Effector memory CD8-positive, alpha-beta T cell (primary cell): ENCODE measurements around the gene ALKBH4.

Source experiments
- ATAC-seq: fragments of 150-1000 bp; cut with Tn5 transposase; replicated peaks from 2 replicates; pipeline ENCODE4 v1.10.0; 2021; ENCODE audit warnings: mild to moderate bottlenecking, moderate library complexity
- DNase-seq, 3 experiments: peaks; one replicate each; pipeline ENCODE4 v3.0.0; 2021
- H3K27ac Mint-ChIP-seq, 2 donors: one replicate each; pipeline ENCODE4 v1.8.0; 2022; ENCODE audit warnings: mild to moderate bottlenecking in 2 of 2, mixed read lengths in 2 of 2, moderate library complexity in 2 of 2
- H3K27me3 Mint-ChIP-seq, 2 donors: one replicate each; pipeline ENCODE4 v1.8.0; 2022; ENCODE audit warnings: mixed read lengths in 2 of 2
- H3K36me3 Mint-ChIP-seq: one replicate; pipeline ENCODE4 v1.8.0; 2022; ENCODE audit warnings: mild to moderate bottlenecking, moderate library complexity, mixed read lengths; ENCODE audit not compliant: insufficient read depth
- H3K4me1 Mint-ChIP-seq, 2 donors: one replicate each; pipeline ENCODE4 v1.8.0; 2022; ENCODE audit warnings: low read depth in 2 of 2, mixed read lengths in 2 of 2
- H3K4me3 Mint-ChIP-seq, 2 donors: one replicate each; pipeline ENCODE4 v1.8.0; 2022; ENCODE audit warnings: mild to moderate bottlenecking in 2 of 2, mixed read lengths in 2 of 2, moderate library complexity in 2 of 2
- H3K9me3 Mint-ChIP-seq, 2 donors: one replicate each; pipeline ENCODE4 v1.8.0; 2022; ENCODE audit warnings: mixed read lengths in 2 of 2

ALKBH4 gene

DNA sequence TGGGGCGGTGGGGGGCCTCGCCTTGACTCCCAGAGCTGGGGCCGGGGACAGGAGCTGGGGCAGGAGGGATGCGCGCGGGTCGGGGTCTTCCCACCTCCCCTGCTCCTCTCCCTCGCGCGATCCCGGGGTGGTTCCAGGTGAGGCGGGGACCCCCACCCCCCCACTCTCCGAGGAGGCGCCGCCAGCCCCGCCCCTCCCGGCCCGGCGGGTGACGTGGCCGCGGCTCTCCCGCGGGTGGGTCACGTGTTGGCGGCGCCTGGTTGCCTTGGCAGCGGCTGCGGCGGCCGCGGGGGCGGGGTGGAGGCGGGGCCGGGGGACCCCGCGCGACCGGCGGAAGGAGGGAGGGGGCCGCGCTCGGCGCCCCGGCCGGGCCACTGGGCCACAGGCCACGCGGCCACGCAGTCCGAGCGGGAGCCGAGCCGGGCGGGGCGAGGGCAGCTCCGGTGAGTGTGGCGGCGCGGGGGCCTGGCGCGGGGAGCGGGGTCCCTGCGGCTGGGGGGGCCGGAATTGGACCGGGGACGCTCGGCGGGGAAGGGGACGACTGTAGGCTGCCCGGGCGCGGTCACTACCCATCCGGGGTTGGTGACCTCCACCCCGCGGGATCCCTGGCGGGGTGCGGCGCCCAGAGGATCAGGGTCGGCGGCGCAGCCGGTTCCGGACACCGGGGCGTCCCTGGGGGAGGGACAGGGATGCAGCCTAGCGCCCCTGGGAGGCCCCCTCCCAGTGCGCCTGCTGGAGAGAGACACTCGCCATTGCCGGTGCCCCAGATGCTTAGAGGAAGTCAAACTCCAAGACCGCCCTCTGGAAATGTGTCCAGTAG lies 31.2 kb downstream of the ALKBH4 start, which contains the start of gene ORAI2:
Gene ORAI2, plus strand, starts transcription at position 357 of the 820 bp plus-strand sequence. CDS start 5,382 bp downstream, outside the sequence.
- Mint-ChIP-seq H3K27ac (peak within 1 kb of the TSS; percentile 100), H3K9me3 (no peaks in the 10 kb centered on the region), H3K4me3 (peak within 1 kb of the TSS; percentile 73 to 84), H3K27me3 (no peaks in the 10 kb centered on the region), H3K36me3 (peaks cover 48% of the 10 kb centered on the region), H3K4me1 (peaks cover 30 to 36% of the 10 kb centered on the region in 2 donors)
- DNase-seq (peak; percentile 79 to 85 (median 82)), ATAC-seq (peak; percentile 66)

- H3K4me3 Mint-ChIP-seq: peak overlapping the region; percentile 73 to 78
- H3K27ac Mint-ChIP-seq: peak overlapping the region; percentile 100
- H3K36me3 Mint-ChIP-seq: peaks cover 48% of the 10 kb centered on the region
- peaks cover 30 to 36% of the 10 kb centered on the region in 2 donors for H3K4me1 Mint-ChIP-seq
- ATAC-seq (peak; percentile 56), DNase-seq (peak in 2 of 3 experiments; percentile 20 to 60)
- no peaks in the 10 kb centered on the region for H3K27me3 Mint-ChIP-seq
- no peaks in the 10 kb centered on the region for H3K9me3 Mint-ChIP-seq
These were observed 32.0 kb downstream of the ALKBH4 start for GRCh38 chr7:102432442-102433218.

- Mint-ChIP-seq H3K27ac (peak overlapping the region; percentile 100), H3K4me1 (peaks cover 34 to 42% of the 10 kb centered on the region in 2 donors), H3K9me3 (no peaks in the 10 kb centered on the region), H3K36me3 (peaks cover 48% of the 10 kb centered on the region), H3K4me3 (peak overlapping the region; percentile 73 to 78), H3K27me3 (no peaks in the 10 kb centered on the region)
- peak; percentile 63 to 64 (median 63) for DNase-seq
- ATAC-seq: peak; percentile 62
These were observed 32.9 kb downstream of the ALKBH4 start for GRCh38 chr7:102431617-102432298.

DNA sequence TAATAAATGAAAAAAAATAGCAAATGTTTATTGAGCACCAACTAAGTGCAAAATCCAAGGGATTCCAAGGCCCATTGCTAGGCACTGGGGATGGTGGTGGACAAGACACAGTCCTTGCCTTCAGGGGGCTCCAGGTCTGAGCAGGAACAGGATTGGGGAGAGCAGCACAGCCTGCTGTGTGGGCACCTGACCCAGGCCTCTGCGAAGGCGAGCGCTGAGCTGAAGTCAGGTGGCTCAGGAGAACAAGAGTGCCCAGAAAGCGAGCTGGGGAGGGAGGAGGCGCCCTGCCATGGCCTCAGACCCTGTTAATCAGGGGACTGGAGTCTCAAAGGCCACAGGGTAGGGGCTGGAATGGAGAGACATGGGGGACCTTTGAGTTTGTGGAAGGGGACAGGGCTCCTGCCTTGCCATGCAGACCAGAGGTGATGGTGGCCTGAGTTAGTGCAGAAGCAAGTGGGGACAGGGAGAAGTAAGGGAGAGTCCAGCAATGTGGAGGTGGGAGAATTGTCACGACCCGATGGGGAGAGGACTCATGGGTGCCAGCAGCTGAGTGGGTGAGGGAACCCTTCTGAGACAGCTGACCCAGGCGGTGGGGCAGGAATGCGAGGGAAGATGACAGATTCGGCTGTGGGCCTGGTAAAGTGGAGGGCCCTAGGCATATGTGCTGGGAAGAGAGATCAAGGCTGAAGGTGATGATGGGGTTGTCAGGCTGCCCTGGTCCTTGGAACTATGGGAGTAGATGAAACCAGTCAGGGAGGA lies 35.3 kb downstream of the ALKBH4 start:
- H3K27me3 Mint-ChIP-seq: no peaks in the 10 kb centered on the region
- H3K27ac Mint-ChIP-seq: peak overlapping the region; percentile 100
- H3K9me3 Mint-ChIP-seq: no peaks in the 10 kb centered on the region
- peak overlapping the region in 1 of 2 donors; percentile 32 for H3K4me3 Mint-ChIP-seq
- H3K4me1 Mint-ChIP-seq: peaks cover 50 to 56% of the 10 kb centered on the region in 2 donors
- peaks cover 60% of the 10 kb centered on the region for H3K36me3 Mint-ChIP-seq
- ATAC-seq (no peak), DNase-seq (no peak)

DNA sequence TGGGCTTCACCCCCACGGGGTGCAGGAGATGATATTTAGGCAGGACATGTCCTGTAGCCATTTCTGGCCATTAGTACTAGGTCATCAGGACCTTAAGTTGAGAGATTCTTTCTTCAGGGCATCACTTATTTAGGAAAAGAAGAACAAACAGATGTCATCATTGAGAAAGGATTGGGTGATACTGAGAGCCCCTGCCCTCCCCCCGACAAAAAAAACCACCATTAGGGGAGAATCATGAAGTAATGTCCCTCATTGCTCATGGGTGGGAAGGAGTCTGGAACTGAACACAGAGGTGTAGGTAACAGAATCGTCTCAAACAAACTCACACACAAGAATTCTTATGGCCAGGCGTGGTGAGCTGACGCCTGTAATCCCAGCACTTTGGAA lies 37.7 kb downstream of the ALKBH4 start:
- Mint-ChIP-seq H3K4me3 (peak overlapping the region; percentile 85 to 92), H3K27ac (peak overlapping the region; percentile 100), H3K9me3 (no peaks in the 10 kb centered on the region), H3K27me3 (no peaks in the 10 kb centered on the region), H3K4me1 (peaks cover 51 to 57% of the 10 kb centered on the region in 2 donors), H3K36me3 (peaks cover 45% of the 10 kb centered on the region)
- ATAC-seq (no peak), DNase-seq (no peak)

DNA sequence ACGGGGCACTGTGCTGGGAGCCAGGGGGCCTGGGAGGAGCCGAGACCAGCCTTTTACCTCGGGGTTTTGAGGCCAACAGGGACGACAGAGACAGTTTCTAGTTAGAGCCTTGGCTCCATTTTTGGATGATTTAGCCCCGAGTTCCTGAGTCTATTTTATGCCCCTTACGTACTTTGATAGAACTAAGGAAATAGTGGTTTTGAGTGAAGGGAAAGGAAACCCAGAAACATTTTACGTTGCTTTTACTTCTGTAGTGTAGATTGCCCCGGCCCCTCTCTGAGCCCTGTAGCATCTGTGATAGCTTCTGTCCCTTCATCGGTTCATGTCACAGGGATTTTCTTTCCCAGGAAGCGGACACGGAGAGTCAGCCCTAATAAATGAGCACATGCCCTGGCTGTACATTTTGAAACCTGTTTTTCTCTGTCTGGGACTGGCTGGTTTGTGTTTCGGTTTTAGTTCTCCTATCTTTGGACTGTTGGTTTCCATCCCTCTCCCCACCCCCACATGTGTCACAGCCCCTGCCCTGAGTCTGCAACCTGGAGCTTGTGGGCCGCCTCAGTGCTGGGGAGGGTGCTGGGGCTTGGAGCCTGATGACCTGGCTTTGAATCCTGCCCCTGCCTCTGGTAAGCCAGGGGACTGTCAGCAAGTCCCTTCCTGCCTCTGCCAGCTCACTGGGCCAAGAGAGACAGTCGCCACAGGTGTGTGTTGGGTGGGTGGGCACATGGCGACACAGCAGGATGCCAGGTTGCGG lies 38.2 kb downstream of the ALKBH4 start:
- DNase-seq: peak; percentile 42 to 62 (median 49)
- H3K36me3 Mint-ChIP-seq: peaks cover 43% of the 10 kb centered on the region
- ATAC-seq: peak; percentile 71
- H3K4me1 Mint-ChIP-seq: peaks cover 46 to 51% of the 10 kb centered on the region in 2 donors
- no peaks in the 10 kb centered on the region for H3K9me3 Mint-ChIP-seq
- peak overlapping the region; percentile 85 to 92 for H3K4me3 Mint-ChIP-seq
- peak overlapping the region; percentile 100 for H3K27ac Mint-ChIP-seq
- H3K27me3 Mint-ChIP-seq: no peaks in the 10 kb centered on the region

DNA sequence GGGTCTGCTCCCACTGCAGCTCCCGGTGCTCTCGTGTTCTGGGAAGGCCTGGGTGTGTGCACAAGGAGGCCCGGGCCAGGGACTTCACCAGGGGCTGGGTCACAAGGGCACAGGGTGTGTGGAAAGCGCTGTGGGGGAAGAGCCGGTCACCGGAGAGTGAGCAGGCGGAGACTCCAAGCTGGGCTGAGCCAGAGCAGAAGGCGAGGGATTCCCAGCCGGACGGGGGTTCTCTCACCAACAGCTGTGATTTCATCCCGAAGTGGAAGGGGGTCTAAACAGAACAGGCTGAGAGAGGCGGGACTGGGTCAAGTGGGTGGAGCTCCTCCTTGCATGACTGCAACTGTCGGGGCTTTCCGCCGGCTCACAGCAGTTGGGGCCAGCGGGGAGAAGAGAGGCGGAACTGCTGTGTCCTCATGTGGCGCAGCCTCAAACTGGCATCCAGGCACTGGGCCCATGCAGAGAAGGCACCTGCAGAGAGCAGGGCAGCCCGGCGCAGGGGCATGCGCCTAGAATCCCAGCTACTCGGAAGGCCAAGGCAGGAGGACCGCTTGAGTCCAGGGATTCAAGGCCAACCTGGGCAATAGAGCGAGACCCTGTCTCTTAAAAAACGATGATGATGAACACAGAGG lies 38.9 kb downstream of the ALKBH4 start:
- H3K9me3 Mint-ChIP-seq: no peaks in the 10 kb centered on the region
- peak overlapping the region; percentile 100 for H3K27ac Mint-ChIP-seq
- DNase-seq (peak; percentile 81 to 86 (median 82)), ATAC-seq (peak; percentile 87)
- H3K4me3 Mint-ChIP-seq: peak overlapping the region; percentile 85 to 92
- peaks cover 47 to 54% of the 10 kb centered on the region in 2 donors for H3K4me1 Mint-ChIP-seq
- H3K27me3 Mint-ChIP-seq: no peaks in the 10 kb centered on the region
- peaks cover 45% of the 10 kb centered on the region for H3K36me3 Mint-ChIP-seq

DNA sequence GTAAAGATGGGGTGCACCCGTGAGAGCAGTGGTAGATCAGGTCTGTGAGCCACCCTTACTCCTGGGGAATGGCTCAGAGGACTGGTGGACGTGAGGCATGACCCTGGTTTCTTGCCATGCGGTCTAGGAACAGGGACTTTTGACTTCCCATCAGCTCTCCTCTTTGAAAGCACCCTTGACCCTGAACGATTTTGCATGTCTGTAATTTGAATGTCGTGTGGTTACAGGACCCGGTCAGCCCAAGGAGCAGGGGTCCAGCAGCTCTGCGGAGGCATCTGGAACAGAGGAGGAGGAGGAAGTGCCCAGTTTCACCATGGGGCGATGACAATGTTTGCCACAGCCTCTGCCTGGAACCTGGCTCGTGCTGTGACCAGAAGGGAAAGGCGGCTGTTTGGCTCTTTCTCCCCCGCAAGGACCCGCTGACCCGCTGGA lies 39.9 kb downstream of the ALKBH4 start:
- H3K36me3 Mint-ChIP-seq: peaks cover 48% of the 10 kb centered on the region
- no peaks in the 10 kb centered on the region for H3K9me3 Mint-ChIP-seq
- peaks cover 46 to 57% of the 10 kb centered on the region in 2 donors for H3K4me1 Mint-ChIP-seq
- DNase-seq: no peak
- no peak for ATAC-seq
- no peaks in the 10 kb centered on the region for H3K27me3 Mint-ChIP-seq
- H3K27ac Mint-ChIP-seq: peak overlapping the region; percentile 100
- H3K4me3 Mint-ChIP-seq: peak overlapping the region; percentile 85 to 92

DNA sequence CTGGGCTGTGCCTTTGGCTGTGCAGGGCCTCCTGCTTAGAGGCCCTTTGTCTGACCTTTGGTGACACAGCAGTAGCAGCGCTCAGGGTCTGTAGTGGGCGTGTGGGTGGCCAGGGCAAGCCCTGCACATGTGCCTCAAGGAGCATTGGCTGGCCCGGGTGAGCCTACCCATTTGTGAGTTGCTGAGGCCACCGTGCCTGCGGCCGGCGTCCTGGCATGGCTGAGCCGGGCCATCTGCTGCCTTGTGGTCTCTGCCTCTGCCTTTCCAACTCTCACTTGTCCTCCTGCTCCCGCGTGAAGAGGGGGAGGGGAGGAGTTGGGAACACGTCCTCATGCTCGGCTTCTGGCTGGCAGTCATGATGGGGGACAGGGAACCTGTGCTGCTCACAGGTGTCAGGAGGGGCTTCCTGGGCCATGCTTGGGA lies 40.5 kb downstream of the ALKBH4 start:
- Mint-ChIP-seq H3K4me3 (peak overlapping the region; percentile 28 to 92), H3K9me3 (no peaks in the 10 kb centered on the region), H3K27me3 (no peaks in the 10 kb centered on the region), H3K27ac (peak overlapping the region; percentile 100), H3K4me1 (peaks cover 40 to 55% of the 10 kb centered on the region in 2 donors), H3K36me3 (peaks cover 51% of the 10 kb centered on the region)
- no peak for DNase-seq
- ATAC-seq: no peak

DNA sequence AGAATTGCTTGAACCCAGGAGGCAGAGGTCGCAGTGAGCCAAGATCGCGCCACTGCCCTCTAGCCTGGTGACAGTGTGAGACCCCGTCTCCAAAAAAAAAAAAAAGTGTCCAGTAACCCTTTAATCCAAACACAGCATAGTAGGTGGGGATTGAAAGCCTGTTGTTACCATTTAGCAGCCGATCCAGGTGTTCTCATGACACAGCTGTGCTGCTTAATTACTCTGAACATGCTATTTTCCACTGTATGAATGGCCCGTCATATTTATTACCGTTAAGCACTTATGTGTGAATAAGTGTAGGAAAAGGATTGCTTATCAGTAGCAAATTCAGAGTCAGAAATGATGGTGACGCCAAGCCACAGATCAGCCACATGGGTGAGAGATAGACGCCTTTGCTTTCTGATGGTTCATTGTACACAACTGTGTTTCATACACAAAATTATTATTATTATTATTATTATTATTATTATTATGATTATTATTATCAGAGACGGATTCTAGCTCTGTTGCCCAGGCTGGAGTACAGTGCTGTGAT lies 42.9 kb downstream of the ALKBH4 start:
- no peak for DNase-seq
- ATAC-seq: no peak
- no peaks in the 10 kb centered on the region for H3K9me3 Mint-ChIP-seq
- H3K27me3 Mint-ChIP-seq: no peaks in the 10 kb centered on the region
- H3K27ac Mint-ChIP-seq: no peak overlapping the region
- H3K36me3 Mint-ChIP-seq: peaks cover 46% of the 10 kb centered on the region
- H3K4me1 Mint-ChIP-seq: peaks cover 48 to 67% of the 10 kb centered on the region in 2 donors
- H3K4me3 Mint-ChIP-seq: no peak overlapping the region

GRCh38 chr7:102418592-102418991 lies 46.1 kb downstream of the ALKBH4 start:
- Mint-ChIP-seq H3K27ac (peak overlapping the region; percentile 83 to 98), H3K27me3 (no peaks in the 10 kb centered on the region), H3K9me3 (no peaks in the 10 kb centered on the region), H3K4me3 (peak overlapping the region; percentile 42 to 89), H3K4me1 (peaks cover 41 to 53% of the 10 kb centered on the region in 2 donors), H3K36me3 (peaks cover 26% of the 10 kb centered on the region)
- ATAC-seq (no peak), DNase-seq (no peak)
